ENCODE measurements around the gene CYB5D1. TPM values are rescaled to one million over a fixed set of nuclear protein-coding genes. Genes with fewer than 3 reads are reported as not detected.

CYB5D1 gene
- polyA plus RNA-seq, 1 donor from 2014 or later = 30.4 TPM

DNA sequence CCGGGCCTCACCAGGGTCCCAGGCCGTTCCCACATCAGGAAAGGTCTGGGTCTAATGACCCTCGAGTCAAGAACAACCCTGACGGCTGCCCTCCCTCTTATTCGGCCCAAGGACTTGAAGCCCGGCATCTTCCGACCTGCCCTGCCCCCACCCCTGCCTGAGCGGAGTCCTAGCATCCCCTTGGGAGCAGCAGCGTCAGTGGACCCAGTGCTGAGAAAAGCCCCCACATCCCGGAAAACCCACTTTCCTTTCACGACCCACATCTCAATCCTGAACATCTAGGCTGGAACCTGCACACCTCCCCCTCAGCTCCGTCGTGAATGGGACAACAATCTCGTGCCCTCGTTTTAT is 2.2 kb upstream of the CYB5D1 start:
- Histone ChIP-seq H2AFZ (ENCODE audit: low read depth, low read length) (no peak overlapping the region), H3K4me3 (ENCODE audit: low read length) (peak overlapping the region; percentile 19), H4K20me1 (ENCODE audit: insufficient read depth) (peaks cover 20% of the 10 kb centered on the region), H3K79me2 (replicated peaks; ENCODE audit: insufficient read depth, low read length) (peaks cover 18% of the 10 kb centered on the region), H3K9ac (ENCODE audit: low read length) (peak overlapping the region; percentile 92), H3K36me3 (ENCODE audit: insufficient read depth, low read length) (peaks cover 8% of the 10 kb centered on the region), H3F3A (ENCODE audit: insufficient read depth, low read length, poor library complexity, severe bottlenecking) (peaks cover 13% of the 10 kb centered on the region), H3K27me3 (ENCODE audit: insufficient read depth, low read depth, low read length) (no peaks in the 10 kb centered on the region), H3K4me2 (ENCODE audit: low read length) (no peak overlapping the region), H3K27ac (ENCODE audit: low read length) (no peak overlapping the region), H3K9me3 (ENCODE audit: low read length) (no peaks in the 10 kb centered on the region), H3K9me2 (ENCODE audit: insufficient read depth, low read length) (no peaks in the 10 kb centered on the region)
- TF ChIP-seq, protein P1, sequence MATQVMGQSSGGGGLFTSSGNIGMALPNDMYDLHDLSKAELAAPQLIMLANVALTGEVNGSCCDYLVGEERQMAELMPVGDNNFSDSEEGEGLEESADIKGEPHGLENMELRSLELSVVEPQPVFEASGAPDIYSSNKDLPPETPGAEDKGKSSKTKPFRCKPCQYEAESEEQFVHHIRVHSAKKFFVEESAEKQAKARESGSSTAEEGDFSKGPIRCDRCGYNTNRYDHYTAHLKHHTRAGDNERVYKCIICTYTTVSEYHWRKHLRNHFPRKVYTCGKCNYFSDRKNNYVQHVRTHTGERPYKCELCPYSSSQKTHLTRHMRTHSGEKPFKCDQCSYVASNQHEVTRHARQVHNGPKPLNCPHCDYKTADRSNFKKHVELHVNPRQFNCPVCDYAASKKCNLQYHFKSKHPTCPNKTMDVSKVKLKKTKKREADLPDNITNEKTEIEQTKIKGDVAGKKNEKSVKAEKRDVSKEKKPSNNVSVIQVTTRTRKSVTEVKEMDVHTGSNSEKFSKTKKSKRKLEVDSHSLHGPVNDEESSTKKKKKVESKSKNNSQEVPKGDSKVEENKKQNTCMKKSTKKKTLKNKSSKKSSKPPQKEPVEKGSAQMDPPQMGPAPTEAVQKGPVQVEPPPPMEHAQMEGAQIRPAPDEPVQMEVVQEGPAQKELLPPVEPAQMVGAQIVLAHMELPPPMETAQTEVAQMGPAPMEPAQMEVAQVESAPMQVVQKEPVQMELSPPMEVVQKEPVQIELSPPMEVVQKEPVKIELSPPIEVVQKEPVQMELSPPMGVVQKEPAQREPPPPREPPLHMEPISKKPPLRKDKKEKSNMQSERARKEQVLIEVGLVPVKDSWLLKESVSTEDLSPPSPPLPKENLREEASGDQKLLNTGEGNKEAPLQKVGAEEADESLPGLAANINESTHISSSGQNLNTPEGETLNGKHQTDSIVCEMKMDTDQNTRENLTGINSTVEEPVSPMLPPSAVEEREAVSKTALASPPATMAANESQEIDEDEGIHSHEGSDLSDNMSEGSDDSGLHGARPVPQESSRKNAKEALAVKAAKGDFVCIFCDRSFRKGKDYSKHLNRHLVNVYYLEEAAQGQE (IDR thresholded peaks at IDR 0.05; ENCODE audit: borderline replicate concordance) = no peak

DNA sequence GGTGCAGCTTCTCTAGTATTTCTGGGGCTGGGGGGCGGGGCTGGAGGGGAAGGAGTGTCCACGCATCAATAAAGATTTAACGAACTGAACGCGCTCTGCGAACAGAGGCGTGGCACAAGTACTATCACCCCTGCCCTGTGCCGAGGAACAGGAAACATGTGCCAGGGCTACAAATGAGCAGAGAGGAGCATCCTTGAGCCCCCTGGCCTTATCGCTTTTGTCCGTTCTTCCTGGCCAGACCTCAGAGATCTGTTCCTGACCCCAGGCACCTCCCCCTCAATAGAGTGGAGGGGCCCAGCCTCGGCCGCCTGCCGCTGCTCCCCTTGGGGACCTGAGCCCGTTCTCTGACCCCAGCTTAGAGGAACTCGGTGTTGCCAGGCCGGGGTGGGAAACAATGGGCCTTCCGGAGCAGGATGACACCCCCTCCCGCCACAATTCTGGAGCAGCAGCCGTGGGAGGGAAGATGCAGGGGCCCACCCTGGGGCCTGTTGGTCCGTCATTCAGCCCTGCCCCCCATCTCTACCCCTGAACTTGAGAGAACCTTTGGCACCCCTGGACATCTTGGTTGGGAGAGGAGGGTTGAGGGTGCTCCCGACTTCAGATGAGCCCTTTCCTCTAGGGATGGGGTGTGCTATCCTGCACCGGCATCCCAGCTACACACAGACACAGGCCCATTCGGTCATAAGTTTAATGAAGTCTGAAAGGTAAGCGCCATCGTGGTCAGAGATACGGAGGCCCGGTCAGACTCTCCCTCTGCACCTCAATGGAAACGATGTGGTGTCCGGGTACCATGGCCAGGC is 1.6 kb upstream of the CYB5D1 start:
- TF ChIP-seq EP300 (conservative IDR thresholded peaks at IDR 0.05; ENCODE audit: poor library complexity, severe bottlenecking) (no peak), EZH2 (IDR thresholded peaks at IDR 0.05; ENCODE audit: borderline replicate concordance, insufficient read depth, low read length, poor library complexity, severe bottlenecking) (no peak)
- no peaks in the 10 kb centered on the region for H3K9me2 ChIP-seq (ENCODE audit: insufficient read depth, low read length)
- H3K9me3 ChIP-seq (ENCODE audit: low read length) = no peaks in the 10 kb centered on the region
- H2AFZ ChIP-seq (ENCODE audit: low read depth, low read length) = no peak overlapping the region
- H3K27ac ChIP-seq (ENCODE audit: low read length) = peak overlapping the region; percentile 98
- H3F3A ChIP-seq (ENCODE audit: insufficient read depth, low read length, poor library complexity, severe bottlenecking) = peaks cover 13% of the 10 kb centered on the region
- H3K4me3 ChIP-seq (ENCODE audit: low read length) = peak overlapping the region; percentile 85
- peaks cover 16% of the 10 kb centered on the region for H4K20me1 ChIP-seq (ENCODE audit: insufficient read depth)
- peaks cover 18% of the 10 kb centered on the region for H3K79me2 ChIP-seq (replicated peaks; ENCODE audit: insufficient read depth, low read length)
- peak overlapping the region; percentile 92 for H3K9ac ChIP-seq (ENCODE audit: low read length)
- H3K36me3 ChIP-seq (ENCODE audit: insufficient read depth, low read length) = peaks cover 3% of the 10 kb centered on the region
- H3K27me3 ChIP-seq (ENCODE audit: insufficient read depth, low read depth, low read length) = no peaks in the 10 kb centered on the region
- peak overlapping the region; percentile 97 for H3K4me2 ChIP-seq (ENCODE audit: low read length)

DNA sequence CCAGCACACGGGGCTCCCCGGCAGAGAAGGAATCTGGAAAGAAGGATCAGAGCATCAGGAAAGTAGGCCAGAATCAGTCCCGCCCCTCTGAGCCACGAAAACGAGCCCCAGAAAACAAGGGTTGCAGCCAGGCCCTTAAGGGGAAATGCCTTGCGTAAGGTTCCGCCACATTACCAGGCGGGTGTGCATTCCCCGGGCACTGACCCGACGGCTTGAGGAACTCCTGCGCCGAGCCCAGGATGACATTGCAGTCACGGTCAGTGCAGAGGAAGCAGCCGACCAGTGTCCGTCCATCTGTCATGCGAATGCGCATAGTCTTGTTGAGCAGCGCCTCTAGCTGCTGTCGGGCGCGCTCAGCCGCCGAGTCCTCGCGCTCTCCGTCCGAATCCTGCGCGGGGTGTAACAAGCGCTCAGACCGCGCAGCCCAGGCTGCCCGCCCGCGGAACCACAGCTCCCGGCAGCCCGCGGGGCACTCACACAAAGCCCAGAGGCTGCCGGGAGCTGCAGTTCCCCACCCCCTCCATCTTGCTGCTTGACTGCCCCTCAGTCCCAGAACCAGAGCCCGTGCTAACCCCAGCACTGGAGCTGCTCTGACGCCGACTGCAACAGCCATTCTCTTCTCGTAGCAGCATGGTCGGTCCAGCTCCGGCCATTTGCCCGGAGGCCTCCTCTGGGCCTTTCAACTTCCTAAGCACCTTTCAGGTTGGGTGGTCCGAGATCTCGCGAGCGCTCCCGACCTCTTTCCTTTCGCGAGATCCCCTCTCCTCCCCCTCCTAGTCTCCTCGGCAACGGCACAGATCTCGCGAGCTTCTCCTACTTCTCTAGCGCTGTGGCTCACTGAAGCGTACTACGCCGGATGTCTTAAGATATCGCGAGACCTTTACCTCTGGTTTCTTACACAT is 741 bp upstream of the CYB5D1 start, which contains the start of gene NAA38:
Gene NAA38 (minus strand): TSS at position 749 of the 902 bp plus-strand sequence. CDS start 96 bp downstream, at position 653.
- H3K27me3 ChIP-seq (ENCODE audit: insufficient read depth, low read depth, low read length) = no peaks in the 10 kb centered on the region
- H3K79me2 ChIP-seq (replicated peaks; ENCODE audit: insufficient read depth, low read length) = peaks cover 18% of the 10 kb centered on the region
- no peaks in the 10 kb centered on the region for H3K9me3 ChIP-seq (ENCODE audit: low read length)
- no peak for TF ChIP-seq EP300 (conservative IDR thresholded peaks at IDR 0.05; ENCODE audit: poor library complexity, severe bottlenecking)
- TF ChIP-seq TAF1 (IDR thresholded peaks at IDR 0.05; ENCODE audit: low read depth) = peak; percentile 21
- peak; percentile 38 for TF ChIP-seq SMC3 (conservative IDR thresholded peaks at IDR 0.05; ENCODE audit: poor library complexity)
- TF ChIP-seq, protein P1 (IDR thresholded peaks at IDR 0.05; ENCODE audit: borderline replicate concordance) = no peak
- TF ChIP-seq, protein P2, sequence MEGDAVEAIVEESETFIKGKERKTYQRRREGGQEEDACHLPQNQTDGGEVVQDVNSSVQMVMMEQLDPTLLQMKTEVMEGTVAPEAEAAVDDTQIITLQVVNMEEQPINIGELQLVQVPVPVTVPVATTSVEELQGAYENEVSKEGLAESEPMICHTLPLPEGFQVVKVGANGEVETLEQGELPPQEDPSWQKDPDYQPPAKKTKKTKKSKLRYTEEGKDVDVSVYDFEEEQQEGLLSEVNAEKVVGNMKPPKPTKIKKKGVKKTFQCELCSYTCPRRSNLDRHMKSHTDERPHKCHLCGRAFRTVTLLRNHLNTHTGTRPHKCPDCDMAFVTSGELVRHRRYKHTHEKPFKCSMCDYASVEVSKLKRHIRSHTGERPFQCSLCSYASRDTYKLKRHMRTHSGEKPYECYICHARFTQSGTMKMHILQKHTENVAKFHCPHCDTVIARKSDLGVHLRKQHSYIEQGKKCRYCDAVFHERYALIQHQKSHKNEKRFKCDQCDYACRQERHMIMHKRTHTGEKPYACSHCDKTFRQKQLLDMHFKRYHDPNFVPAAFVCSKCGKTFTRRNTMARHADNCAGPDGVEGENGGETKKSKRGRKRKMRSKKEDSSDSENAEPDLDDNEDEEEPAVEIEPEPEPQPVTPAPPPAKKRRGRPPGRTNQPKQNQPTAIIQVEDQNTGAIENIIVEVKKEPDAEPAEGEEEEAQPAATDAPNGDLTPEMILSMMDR (IDR thresholded peaks at IDR 0.05; ENCODE audit: poor library complexity, severe bottlenecking) = peak; percentile 51
- peak; percentile 62 for TF ChIP-seq POLR2AphosphoS5 (IDR thresholded peaks at IDR 0.05)
- no peak for TF ChIP-seq RAD21 (conservative IDR thresholded peaks at IDR 0.05)
- no peak for TF ChIP-seq EZH2 (IDR thresholded peaks at IDR 0.05; ENCODE audit: borderline replicate concordance, insufficient read depth, low read length, poor library complexity, severe bottlenecking)
- no peak for TF ChIP-seq MXI1 (conservative IDR thresholded peaks at IDR 0.05; ENCODE audit: poor library complexity, severe bottlenecking)
- H3K4me2 ChIP-seq (ENCODE audit: low read length) = peak within 1 kb of the TSS; percentile 97
- peak within 1 kb of the TSS; percentile 98 for H3K27ac ChIP-seq (ENCODE audit: low read length)
- H3K4me3 ChIP-seq (ENCODE audit: low read length) = peak within 1 kb of the TSS; percentile 85
- peak within 1 kb of the TSS; percentile 92 for H3K9ac ChIP-seq (ENCODE audit: low read length)
- peaks cover 13% of the 10 kb centered on the region for H3F3A ChIP-seq (ENCODE audit: insufficient read depth, low read length, poor library complexity, severe bottlenecking)
- H4K20me1 ChIP-seq (ENCODE audit: insufficient read depth) = peaks cover 9% of the 10 kb centered on the region
- no peaks in the 10 kb centered on the region for H3K9me2 ChIP-seq (ENCODE audit: insufficient read depth, low read length)
- peak within 1 kb of the TSS; percentile 90 for H2AFZ ChIP-seq (ENCODE audit: low read depth, low read length)
- no peaks in the 10 kb centered on the region for H3K36me3 ChIP-seq (ENCODE audit: insufficient read depth, low read length)

Data from neural cell (in vitro differentiated cells).